DOHH2 (cell line): Measurements from ENCODE around the gene VWF.

ENCODE experiments used
- H3F3A ChIP-seq: fragments of 200-600 bp; sonication (generic), shearing (Covaris generic); 2 replicates; pipeline ENCODE4 v1.6.0; 2016; ENCODE audit warnings: antibody characterized with exemption, mild to moderate bottlenecking; ENCODE audit not compliant: control insufficient read depth, insufficient read depth
- H3K27ac ChIP-seq: fragments of 200-600 bp; sonication (generic); 2 replicates; pipeline ENCODE4 v1.5.1; 2014; ENCODE audit warnings: low read depth, mild to moderate bottlenecking, low read length, moderate library complexity
- H3K27me3 ChIP-seq: fragments of 200-600 bp; sonication (generic); 2 replicates; pipeline ENCODE4 v1.6.1; 2014; ENCODE audit warnings: mild to moderate bottlenecking, low read length, mixed read lengths; ENCODE audit not compliant: control insufficient read depth
- H3K36me3 ChIP-seq: fragments of 200-600 bp; sonication (generic); 2 replicates; pipeline ENCODE4 v1.6.1; 2014; ENCODE audit warnings: mild to moderate bottlenecking, low read length, moderate library complexity, mixed read lengths; ENCODE audit not compliant: control insufficient read depth
- H3K4me1 ChIP-seq: fragments of 200-600 bp; sonication (generic); 2 replicates; pipeline ENCODE4 v1.6.1; 2014; ENCODE audit warnings: mild to moderate bottlenecking, low read length, mixed read lengths; ENCODE audit not compliant: control insufficient read depth
- H3K4me2 ChIP-seq: fragments of 200-600 bp; sonication (generic); 2 replicates; pipeline ENCODE4 v1.6.0; 2014; ENCODE audit warnings: mild to moderate bottlenecking, low read length, moderate library complexity
- H3K4me3 ChIP-seq: fragments of 200-600 bp; sonication (generic); 2 replicates; pipeline ENCODE4 v1.5.1; 2014; ENCODE audit warnings: mild to moderate bottlenecking, low read length, mixed read lengths
- H3K79me2 ChIP-seq: fragments of 200-600 bp; sonication (generic); 2 replicates; pipeline ENCODE4 v1.6.1; 2014; ENCODE audit warnings: mild to moderate bottlenecking, low read length, mixed read lengths; ENCODE audit not compliant: control insufficient read depth
- H3K9me2 ChIP-seq: fragments of 200-600 bp; sonication (generic); replicated peaks from 2 replicates; pipeline ENCODE4 v1.6.1; 2014; ENCODE audit warnings: mild to moderate bottlenecking, low read length, mixed read lengths; ENCODE audit not compliant: control insufficient read depth
- H3K9me3 ChIP-seq: fragments of 200-600 bp; sonication (generic); 2 replicates; pipeline ENCODE4 v1.6.1; 2014; ENCODE audit warnings: antibody characterized with exemption, low read length, mixed read lengths; ENCODE audit not compliant: control insufficient read depth, insufficient read depth
- H4K20me1 ChIP-seq: fragments of 200-600 bp; sonication (generic); 2 replicates; pipeline ENCODE4 v1.6.0; 2014; ENCODE audit warnings: low read depth, mild to moderate bottlenecking, antibody characterized with exemption, low read length, moderate library complexity; ENCODE audit not compliant: control insufficient read depth, insufficient read depth
- CTCF ChIP-seq: fragments of 200-600 bp; sonication (generic); IDR thresholded peaks from one replicate; pipeline ENCODE4 v1.5.1; 2014; ENCODE audit warnings: antibody characterized with exemption, mild to moderate bottlenecking, low read depth, low read length; ENCODE audit not compliant: poor library complexity, severe bottlenecking
- EZH2phosphoT487 ChIP-seq: fragments of 200-600 bp; sonication (generic); IDR thresholded peaks from 2 replicates; pipeline ENCODE4 v1.6.1; 2017; ENCODE audit warnings: borderline replicate concordance, mild to moderate bottlenecking, antibody characterized with exemption, low read length, moderate library complexity, mixed read lengths

Gene VWF

GRCh38 chr12:6132496-6132895 lies 8.0 kb upstream of the VWF start:
- Histone ChIP-seq H3K4me1 (no peaks in the 10 kb centered on the region), H3K4me2 (no peak overlapping the region), H4K20me1 (no peaks in the 10 kb centered on the region), H3K79me2 (no peaks in the 10 kb centered on the region), H3K27ac (no peak overlapping the region), H3K9me3 (no peaks in the 10 kb centered on the region), H3F3A (no peaks in the 10 kb centered on the region), H3K9me2 (no peaks in the 10 kb centered on the region), H3K36me3 (no peaks in the 10 kb centered on the region), H3K4me3 (no peak overlapping the region), H3K27me3 (no peaks in the 10 kb centered on the region)
- TF ChIP-seq EZH2phosphoT487 (no peak), CTCF (no peak)

- H4K20me1 ChIP-seq: no peaks in the 10 kb centered on the region
- no peaks in the 10 kb centered on the region for H3K36me3 ChIP-seq
- H3K27me3 ChIP-seq: no peaks in the 10 kb centered on the region; the same call in 1 of the 2 replicates
- no peaks in the 10 kb centered on the region for H3K4me1 ChIP-seq
- no peak for TF ChIP-seq EZH2phosphoT487
- TF ChIP-seq CTCF: no peak
- no peaks in the 10 kb centered on the region for H3K9me2 ChIP-seq
- no peak overlapping the region for H3K4me2 ChIP-seq
- no peak overlapping the region for H3K27ac ChIP-seq
- no peaks in the 10 kb centered on the region for H3K79me2 ChIP-seq
- no peak overlapping the region for H3K4me3 ChIP-seq
- H3F3A ChIP-seq: no peaks in the 10 kb centered on the region
- no peaks in the 10 kb centered on the region for H3K9me3 ChIP-seq
Observed at GRCh38 chr12:6125310-6125608, 789 bp upstream of the VWF start.

GRCh38 chr12:6123258-6123657 lies 1.2 kb downstream of the VWF start:
- Histone ChIP-seq H3K4me2 (no peak overlapping the region), H3K79me2 (no peaks in the 10 kb centered on the region), H3F3A (no peaks in the 10 kb centered on the region), H4K20me1 (no peaks in the 10 kb centered on the region), H3K27ac (no peak overlapping the region), H3K36me3 (no peaks in the 10 kb centered on the region), H3K4me1 (no peaks in the 10 kb centered on the region), H3K4me3 (no peak overlapping the region), H3K27me3 (no peaks in the 10 kb centered on the region; the same call in 1 of the 2 replicates), H3K9me3 (no peaks in the 10 kb centered on the region), H3K9me2 (no peaks in the 10 kb centered on the region)
- TF ChIP-seq CTCF (no peak), EZH2phosphoT487 (no peak)

GRCh38 chr12:6122201-6122600 lies 2.3 kb downstream of the VWF start:
- Histone ChIP-seq H3K27ac (no peak overlapping the region), H3K4me2 (no peak overlapping the region), H3K4me1 (no peaks in the 10 kb centered on the region), H3K9me3 (no peaks in the 10 kb centered on the region), H3F3A (no peaks in the 10 kb centered on the region), H3K4me3 (no peak overlapping the region), H3K27me3 (no peaks in the 10 kb centered on the region; the same call in 1 of the 2 replicates), H3K79me2 (no peaks in the 10 kb centered on the region), H4K20me1 (no peaks in the 10 kb centered on the region), H3K9me2 (no peaks in the 10 kb centered on the region), H3K36me3 (no peaks in the 10 kb centered on the region)
- TF ChIP-seq EZH2phosphoT487: no peak
- TF ChIP-seq CTCF: no peak
